Cerebellar cortex (tissue), 1 donor: ENCODE data around the gene MRPL41.
"Not testable (repeated sequence)": the region's sequence is repeated elsewhere in the genome, so short reads cannot be mapped to it uniquely, and the experiment has no call there.

Experiments
- DNase-seq: peaks from one replicate; pipeline ENCODE4 v3.0.0-alpha.2; 2015; ENCODE audit warnings: low spot score

MRPL41 gene

DNA sequence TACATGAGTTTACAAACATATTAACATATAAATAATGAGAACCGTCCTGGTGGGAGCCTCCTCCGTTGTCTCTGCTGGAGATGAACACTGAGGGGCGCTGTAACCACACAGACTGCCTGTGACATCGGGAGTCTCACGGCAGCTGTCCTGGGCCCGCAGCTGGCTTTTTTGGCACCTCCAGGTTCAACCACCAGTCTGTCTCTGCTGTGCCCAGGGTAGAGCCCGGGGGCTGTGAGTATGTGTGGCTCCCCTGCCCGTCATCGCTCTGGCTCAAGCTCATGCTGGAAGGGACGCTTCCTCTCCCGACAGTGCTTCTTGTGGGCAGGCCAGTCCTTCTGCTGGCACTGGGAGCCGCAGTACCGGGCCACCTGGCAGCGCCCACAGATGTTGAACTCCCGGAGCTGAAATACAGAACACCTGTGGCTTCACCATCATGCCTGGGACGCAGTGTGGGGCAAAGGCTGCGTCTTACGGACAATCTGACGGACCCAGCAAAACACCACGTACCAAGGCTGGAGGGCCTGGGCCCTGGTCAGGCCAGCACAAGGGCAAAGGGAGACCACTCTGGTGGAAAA, 30.7 kb downstream of the MRPL41 start:
- peak; percentile 40 for DNase-seq

GRCh38 chr9:137583347-137583746, 31.7 kb downstream of the MRPL41 start:
- DNase-seq = no peak

GRCh38 chr9:137583957-137584356, 32.3 kb downstream of the MRPL41 start:
- DNase-seq = no peak

GRCh38 chr9:137586854-137587253, 35.2 kb downstream of the MRPL41 start:
- no peak for DNase-seq

- no peak for DNase-seq
Observed at GRCh38 chr9:137588311-137588710, 36.6 kb downstream of the MRPL41 start.

DNA sequence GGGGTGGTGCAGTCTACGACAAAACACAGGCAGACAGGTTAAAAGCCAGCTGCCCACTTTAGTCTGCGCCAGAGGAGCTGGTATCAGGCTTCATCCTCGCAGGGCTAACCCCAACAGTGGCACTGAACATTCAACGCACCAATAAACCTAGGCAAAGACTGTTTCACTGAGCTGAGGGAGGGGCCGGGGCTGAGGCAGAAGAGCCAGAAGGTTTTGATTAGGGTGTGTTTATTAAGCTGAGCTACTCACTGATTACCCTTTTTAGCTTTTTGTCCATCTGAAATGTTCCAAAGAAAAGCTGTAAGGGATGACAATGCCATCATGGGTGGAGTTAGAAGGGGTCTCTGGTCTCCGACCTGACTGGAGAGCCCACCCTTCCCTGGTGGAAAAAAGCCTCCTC, 37.2 kb downstream of the MRPL41 start:
- DNase-seq = no peak

DNA sequence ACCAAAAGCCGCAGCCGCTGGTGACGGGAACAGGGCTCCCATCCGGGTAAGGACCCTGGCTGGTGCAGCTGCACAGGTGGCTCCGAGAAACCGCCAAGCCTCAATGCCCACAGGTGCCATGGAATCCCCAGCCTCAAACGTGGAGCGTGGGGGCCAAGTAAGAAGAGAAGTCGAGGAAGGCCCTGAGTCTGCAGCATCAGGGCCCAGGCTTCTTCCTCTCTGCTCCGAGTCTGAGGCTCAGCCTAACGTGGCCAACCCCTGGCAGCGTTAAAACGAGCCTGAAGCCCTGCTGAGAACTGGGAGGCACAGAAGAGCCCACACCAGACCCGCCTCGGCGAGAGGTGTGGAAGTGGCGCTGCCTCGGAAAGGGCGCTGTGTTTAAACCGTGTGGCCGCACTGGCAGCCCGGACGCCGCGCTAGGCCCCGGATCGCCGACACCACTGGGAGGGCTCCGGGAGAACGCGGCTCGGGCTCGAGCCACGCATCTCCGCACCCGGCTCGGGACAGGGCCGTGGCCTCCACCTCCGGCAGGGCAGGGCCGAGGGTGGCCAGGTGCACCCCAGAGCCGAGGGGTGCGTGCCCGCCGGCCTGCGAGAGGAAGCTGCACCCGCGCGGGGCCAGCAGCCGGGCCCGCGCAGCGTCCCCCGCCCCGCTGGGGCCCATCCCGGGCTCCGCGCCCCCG, 37.9 kb downstream of the MRPL41 start:
- no peak for DNase-seq

DNA sequence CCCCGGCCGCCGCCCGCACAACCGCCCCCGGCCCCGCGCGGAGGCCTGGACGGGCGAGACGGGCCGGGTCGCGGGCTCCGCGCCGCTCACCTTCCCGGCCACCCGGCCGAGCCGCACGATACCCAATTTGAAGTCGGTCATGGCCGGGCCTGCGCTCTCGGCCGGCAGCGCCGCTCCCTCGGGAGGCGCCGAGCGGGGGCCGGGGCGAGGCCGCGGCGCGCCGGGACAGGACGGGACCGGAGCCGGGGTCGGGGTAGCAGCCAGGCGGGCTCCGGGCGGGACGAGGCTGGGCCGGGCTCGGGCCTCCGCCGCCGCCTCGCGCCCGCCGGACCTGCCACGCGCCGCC, 38.4 kb downstream of the MRPL41 start:
- no peak for DNase-seq

DNA sequence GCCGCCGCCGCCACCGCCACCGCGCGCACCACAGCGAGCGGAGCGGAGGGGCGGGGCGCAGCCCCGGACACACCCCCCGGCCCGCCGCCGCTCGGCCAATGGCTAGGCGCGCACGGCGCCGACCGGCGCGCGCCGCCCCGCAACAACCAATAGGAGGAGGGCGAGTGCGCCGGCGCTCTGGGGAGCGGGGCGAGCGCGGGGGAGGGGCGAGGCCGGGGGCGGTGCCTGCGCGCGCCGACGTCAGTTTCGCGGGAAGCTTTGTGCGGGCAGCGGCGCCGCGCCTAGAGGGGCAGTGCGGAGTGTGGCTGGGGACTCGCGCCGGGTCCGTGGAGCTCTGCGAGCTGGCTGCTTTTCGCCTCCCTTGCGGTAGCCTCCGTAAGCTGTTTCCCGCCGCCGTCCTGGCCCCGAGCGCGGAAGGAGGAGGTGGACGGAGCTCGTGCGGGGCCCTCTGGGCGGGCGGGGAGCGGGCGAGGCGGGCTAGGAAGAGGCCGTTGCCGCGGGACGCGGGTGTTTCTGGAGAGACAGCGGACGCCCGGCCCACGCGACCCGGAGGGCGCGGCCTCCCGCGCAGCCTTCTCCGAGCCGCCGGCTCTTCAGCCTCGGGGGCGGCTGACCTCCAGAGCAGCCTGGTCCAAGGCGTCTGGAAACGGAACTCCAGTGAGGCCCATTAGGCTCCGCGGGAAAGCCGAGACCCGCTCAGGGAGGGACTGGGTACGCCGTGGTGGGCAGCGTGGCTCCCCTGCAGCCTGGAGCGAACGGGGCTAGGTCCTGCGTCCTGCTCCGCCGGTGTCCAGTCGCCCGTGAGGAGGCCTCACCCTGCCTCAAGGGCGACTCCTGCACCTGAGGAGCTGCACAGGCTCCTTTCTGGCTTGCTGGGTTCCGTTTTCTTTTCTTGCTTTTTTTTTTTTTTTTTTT, 39.0 kb downstream of the MRPL41 start, which contains the start of gene ZMYND19:
Gene ZMYND19 (minus strand): TSS at position 44 of the 915 bp plus-strand sequence. CDS start 249 bp downstream, outside the sequence.
- peak; percentile 78 for DNase-seq

DNA sequence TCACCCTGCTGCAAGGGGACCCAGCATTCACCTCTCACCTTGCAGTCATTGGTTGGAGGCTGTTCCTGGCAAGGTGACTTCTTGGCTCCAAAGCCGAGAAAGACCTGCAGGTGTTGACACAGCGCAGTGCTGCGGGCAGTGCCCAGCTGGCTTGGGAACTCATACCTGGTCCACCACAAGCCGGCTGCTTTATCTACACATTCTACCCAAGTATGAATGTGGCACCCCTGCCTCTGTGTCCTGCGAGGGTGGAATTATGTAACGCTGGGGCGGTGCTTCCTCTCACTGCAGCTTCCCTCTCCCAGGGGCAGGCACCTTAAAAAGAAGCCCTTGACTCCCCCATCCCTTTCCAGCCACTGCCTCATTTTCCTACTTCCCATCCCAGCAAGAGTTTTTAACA, 41.1 kb downstream of the MRPL41 start:
- no peak for DNase-seq

- DNase-seq = no peak
Observed at GRCh38 chr9:137593176-137593575, 41.5 kb downstream of the MRPL41 start.

- not testable (repeated sequence) for DNase-seq
Observed at GRCh38 chr9:137596577-137596976, 44.9 kb downstream of the MRPL41 start.

DNA sequence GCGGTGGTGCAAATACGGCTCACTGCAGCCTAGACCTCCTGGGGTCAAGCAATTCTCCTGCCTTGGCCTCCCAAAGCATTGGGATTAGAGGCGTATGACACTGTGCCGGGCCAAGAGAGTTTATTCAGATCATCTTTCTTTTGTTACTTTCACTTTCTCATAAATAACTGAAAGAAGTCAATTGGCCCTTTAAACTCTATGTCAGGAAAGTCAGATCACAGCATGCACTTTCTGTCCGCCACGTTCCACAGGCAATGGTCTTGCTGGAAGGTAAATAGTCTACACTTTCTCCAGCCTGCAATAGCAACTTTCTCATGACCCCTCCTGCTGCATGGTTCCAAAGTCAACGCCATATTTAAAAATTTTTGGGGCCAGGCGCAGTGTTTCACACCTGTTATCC, 47.3 kb downstream of the MRPL41 start:
- no peak for DNase-seq
